Suppressor macrophage treated with lipopolysaccharide for 1 hour (primary cell): ENCODE results near the gene SENP5.

Experiments used
- DNase-seq, 3 donors: peaks; one replicate each; pipeline ENCODE4 v3.0.0-alpha.2; 2020 to 2022

The SENP5 gene

DNA sequence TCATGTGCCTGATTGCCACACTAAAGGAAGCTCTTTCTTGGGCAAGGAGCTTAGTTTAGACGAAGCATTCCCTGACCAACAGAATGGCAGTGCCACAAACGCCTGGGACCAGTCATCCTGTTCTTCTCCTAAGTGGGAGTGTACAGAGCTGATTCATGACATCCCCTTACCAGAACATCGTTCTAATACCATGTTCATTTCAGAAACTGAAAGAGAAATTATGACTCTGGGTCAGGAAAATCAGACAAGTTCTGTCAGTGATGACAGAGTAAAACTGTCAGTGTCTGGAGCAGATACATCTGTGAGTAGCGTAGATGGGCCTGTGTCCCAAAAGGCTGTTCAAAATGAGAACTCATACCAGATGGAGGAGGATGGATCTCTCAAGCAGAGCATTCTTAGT, 18.4 kb downstream of the SENP5 start:
- peak; percentile 47 to 72 (median 58) for DNase-seq

DNA sequence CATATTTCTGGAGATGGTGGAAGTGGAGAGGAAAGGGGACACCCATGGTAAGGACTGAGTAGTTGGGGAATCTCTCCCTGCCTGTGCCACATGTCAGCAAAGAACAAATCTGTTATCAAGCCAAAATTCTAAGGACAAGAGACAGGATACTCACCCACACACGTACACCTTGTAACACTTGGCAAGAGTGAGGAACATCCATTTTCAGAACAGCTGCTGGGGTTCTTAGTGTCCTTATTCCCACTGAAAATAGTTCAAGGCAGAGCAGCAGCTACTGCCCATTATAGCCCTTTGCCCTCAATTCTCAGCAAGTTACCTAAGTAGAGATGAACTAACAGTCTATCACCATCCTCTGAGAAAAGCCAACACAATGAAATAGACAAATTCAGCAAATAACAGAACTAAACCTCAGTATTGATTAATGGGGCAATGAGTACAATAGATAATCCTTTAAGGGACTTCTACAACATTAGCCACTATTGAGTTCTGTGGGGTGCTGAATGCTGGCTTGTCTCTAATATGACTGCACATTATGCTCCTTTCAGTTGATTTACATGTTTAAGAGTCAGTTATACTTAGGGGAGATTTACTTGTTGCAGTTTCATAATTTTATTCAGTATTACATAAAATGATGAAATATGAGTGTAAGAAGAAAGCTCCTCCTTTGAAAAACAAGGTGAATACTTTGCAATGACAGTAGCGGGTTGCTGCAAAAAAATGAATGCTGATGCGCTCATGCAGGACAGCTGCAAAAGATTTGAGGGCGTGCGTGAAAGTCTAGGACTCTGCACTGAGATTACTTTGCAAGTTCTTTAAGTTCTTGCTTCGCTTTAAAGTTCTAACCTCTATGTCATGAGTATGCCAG, 22.4 kb downstream of the SENP5 start:
- DNase-seq: no peak

DNA sequence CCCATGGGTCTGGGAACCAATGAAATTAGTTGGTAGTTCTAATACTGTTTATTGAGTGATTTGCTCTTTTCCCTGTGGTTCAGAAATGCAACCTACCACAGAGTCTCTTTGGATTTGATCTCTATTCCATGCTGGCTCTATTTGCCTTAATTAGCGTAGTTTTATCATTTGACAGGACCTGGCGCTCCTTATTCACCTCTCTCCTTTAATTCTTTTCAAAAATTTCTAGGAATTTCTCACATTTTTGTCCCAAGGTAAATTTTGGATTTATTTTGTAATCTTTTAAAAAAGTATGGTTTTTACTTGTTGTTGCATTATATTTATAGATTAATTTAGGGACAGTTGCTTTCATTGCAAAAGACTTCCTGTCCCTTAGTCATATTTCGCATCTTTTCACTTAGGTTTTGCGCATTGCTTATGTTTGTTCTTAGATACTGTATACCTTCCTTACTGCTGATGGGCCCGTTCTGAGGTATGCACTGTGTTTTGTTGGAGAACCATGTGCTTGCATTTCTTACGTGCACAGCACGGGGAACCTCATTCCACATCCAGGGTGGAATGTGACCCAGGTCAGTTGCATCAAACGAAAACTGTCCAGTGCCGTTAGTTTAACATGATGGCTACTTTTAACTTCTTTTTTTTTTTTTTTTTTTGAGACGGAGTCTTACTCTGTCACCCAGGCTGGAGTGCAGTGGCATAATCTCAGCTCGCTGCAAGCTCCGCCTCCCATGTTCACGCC, 27.0 kb downstream of the SENP5 start:
- no peak for DNase-seq

DNA sequence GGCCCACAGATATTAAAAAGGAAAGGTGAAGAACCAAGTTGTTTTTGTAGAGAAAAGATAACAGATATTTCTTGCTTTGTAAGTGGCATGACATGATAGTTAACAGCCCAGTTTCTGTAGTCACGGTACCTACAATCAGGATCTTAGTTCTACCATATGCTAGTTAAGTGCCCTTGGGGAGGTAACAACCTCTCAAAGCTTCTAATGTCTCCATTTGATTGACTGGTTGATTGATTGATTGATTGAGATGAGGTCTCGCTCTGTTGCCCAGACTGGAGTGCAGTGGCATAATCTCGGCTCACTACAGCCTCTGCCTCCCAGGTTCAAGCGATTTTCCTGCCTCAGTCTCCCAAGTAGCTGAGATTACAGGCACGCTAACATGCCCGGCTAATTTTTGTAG, 28.5 kb downstream of the SENP5 start:
- no peak for DNase-seq

DNA sequence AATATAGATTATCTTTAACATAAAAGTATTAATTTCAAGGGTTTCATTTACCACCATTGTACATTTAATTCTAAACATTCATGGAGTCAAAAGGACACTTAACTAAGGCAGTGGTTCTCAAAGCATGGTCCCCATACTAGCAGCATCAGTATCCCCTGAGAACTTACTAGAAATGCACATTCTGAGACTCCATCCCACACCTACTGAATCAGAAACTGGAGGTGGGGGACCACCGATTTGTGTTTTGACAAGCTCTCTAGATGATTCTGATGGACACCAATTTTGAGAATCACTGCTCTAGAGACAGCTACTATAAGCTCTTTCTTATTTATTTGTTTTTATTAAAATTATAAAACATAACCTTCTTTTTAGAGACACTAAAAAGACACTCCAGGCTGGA, 34.0 kb downstream of the SENP5 start:
- DNase-seq: no peak

DNA sequence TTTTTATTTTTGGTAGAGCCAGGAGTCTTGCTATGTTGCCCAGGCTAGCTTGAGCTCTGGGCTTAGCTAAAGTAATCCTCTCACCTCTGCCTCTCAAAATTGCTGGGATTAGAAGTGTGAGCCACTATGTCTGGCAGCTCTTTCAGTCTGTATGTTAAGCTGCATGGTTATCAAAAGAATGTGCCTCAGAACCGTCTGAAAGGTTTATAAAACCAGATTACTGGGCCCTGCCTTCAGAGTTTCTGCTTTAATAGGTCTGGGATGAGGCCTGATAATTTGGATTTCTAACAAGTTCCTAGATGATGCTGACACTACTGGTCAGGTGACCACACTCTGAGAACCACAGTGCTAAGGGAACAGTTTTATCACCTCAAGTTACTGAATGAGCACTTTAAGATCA, 34.6 kb downstream of the SENP5 start:
- no peak for DNase-seq

DNA sequence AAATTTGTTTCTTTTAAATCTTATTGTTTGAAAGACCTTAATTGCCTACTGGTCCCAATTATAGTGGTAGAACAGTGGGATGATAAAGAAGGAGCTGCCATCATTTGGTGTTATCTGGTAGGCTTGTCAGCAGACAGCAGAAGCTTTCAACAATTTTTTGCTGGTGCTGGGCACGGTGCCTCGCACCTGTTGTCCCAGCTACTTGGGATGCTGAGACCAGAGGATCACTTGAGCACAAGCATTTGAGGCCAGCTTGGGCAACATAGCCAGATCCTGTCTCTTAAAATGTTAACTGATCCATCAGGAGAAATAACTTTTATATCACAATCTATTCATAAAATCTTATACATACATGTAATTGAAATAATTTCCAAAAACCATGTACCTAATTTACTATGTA, 36.0 kb downstream of the SENP5 start:
- no peak for DNase-seq

DNA sequence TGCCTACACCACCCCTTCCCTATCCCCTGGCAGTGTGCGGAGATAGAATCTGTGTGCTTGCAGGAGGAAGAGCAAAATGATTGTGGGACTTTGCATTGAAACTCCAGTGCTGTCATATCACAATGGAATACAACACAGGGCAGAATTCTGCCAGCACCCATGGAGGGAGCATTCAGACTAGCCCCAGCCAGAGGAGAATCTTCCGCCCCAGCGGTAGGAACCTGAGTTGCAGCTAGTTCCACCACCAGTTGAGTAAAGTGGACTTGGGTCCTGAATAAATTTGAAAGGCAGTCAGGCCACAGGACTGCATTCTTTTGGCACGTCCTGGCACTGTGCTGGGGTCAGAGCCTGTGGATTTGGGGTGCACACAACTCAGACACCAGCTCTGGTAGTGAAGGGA, 47.1 kb downstream of the SENP5 start:
- DNase-seq: no peak

DNA sequence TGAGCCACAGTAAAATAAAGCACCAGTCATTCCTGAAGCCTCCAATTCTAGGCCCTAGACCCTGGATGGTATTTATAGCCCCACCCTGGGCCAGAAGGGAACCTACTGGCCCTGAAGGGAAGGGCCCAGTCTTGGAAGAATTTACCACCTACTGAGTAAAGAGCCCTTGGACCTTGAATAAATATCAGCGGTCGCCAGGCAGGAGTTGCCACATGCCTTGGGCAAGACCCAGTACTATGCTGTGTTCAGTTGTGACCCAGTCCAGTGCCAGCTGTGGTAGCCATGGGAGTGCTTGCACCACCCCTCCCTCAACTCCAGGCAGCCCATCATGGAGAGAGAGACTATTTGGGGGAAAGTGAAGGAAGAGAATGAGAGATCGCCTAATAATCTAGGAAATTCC, 47.7 kb downstream of the SENP5 start:
- DNase-seq: no peak

DNA sequence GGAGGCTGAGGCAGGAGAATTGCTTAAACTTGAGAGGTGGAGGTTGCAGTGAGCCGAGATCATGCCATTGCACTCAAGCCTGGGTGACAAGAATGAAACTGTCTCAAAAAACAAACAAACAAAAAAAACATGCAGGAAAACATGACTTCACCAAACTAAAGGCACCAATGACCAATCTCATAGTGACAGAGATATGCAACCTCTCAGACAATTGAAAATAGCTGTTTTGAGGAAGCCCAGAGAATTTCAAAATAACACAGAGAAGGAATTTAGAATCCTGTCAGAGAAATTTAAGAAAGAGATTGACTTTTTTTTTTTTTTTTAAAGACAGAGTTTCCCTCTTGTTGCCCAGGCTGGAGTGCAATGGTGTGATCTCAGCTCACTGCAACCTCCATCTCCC, 48.5 kb downstream of the SENP5 start:
- DNase-seq: peak; percentile 22 to 34 (median 22)

DNA sequence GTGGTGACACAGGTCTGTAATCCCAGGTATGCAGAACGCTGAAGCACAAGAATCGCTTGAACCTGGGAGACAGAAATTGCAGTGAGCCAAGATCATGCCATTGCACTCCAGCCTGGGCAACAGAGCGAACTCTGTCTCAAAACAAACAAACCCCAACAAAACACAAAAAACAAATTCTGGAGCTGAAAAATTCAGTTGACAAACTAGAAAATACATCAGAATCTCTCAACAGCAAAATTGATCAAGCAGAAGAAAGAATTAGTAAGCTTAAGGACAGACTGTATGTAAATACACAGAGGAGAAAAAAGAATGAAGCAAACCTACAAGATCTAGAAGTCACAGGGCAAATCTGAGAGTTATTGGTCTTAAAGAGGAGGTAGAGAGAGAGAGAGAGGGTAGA, 49.3 kb downstream of the SENP5 start:
- DNase-seq: no peak

DNA sequence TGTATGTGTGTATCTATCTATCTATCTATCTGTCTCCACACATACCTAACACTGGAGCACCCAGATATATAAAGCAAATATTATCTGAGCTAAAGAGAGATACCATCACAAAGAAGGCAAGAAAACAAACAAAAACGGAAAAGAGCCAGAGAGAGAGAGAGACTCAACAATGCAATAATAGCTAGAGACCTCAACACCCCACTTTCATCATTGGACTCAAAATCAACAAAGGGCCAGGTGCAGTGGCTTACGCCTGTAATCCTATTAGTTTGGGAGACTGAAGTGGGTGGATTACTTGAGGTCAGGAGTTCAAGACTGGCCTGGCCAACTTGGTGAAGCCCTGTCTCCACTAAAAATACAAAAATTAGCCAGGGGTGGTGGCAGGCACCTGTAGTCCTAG, 51.2 kb downstream of the SENP5 start:
- no peak for DNase-seq

DNA sequence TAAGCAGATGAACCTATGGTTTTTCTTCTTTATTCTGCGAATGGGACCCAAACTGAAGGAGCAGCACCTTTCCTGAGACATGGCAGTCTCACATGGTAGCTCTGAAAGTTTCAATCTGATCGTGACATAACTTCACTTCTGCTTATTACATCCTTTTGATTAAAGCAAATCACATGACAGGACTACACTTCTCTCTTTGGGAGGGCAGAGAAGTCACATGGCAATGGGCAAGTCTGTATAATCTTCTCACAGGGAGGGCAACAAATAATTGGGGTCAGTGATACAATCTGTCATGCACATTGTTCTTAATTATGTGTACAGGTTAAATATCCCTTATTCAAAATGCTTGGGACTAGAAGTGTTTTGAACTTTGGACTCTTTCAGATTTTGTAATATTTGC, 53.0 kb downstream of the SENP5 start:
- DNase-seq: peak; percentile 49 to 58 (median 57)

DNA sequence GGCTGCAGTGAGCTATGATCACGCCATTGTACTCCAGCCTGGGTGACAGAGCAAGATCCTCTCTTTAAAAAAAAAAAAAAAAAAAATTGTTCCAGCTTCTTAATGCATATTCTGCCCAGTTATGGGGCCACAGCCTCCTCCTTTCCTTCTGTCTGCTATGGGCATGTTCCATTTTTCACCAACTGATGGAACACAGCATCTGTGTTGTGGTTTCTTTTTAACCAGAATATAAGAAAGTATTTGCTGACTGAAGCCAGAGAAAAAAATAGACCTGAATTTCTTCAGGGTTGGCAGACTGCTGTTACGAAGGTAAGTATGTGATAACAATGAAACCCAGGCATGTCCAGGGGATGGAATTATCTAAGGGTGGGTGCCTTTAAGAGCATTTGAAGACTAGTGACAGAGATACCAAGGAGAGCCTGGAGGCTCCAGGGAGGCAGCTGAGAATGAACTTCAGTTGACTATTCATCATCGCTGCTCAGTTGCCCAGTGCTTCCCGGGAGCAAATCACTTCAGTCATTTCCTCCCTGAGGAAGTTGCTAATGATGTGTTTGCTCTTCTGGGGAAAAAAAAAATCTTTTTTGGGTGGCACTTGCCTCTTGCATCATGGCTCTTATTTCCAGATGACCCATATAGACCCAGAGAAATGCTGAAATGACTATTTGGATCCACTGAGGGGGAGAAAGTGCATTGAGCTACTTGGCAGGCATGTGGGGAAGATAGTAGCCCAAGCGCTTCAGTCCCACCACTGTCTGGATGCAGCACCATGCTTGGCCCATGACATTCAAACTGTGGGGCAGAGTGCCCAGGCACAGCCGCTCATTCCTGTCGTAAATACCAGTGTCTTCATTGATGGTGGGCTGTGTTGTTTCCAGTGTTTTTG, 60.1 kb downstream of the SENP5 start:
- DNase-seq: peak; percentile 61 to 85 (median 66)

DNA sequence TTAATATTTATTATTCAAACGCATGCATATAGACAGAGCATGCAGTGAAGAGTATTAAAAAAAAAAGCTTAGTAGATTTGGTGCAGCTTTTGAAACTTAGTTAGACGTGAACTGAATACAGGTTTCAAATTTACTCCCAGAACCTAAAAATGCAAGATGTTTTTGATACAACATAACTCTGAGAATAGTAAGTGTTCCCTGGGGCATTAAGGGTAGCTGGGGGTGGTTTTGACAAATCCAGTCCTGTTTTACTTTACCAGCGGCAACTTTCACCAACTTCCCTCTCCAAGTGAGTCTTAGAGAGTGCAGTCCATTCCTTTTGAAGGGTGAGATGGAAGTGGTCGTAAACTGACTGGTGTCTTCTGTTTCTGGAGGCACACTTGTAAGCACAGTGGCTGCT, 63.4 kb downstream of the SENP5 start:
- no peak for DNase-seq

DNA sequence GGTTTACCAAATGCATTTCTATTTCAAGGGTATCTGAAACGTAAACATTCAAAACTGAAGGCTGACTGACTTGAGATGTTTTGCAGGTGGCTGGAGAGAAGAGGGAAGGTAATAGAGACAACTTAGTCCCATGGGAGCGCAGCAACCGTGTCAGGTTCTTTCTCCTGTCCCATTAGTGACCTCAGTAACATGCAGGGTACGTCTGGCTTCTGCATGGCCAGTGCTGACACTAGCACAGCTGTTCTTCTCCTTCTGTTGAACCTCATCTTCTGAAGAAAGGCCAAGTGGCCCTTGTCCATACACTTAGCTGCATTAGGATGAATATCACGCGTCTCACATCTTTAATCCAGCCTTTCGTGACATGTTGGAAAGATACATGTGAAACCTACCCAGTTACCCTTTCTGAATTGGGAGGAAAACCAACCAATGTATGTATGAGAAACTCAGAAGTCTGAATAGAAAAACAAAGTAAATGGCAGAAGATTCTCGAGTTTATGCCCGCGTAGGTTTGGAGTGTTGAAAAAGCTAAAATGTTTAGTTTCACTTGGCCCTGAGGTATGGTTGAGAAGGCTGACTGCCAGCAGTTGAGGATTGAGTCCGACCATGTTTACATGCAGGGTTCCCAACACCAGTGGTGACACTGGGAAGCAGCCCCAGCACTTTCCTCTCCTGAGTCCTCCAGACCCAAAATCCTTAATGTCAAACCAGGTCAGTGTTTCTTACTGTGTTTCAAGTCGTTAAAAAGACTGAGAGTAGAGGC, 64.3 kb downstream of the SENP5 start:
- DNase-seq: no peak

DNA sequence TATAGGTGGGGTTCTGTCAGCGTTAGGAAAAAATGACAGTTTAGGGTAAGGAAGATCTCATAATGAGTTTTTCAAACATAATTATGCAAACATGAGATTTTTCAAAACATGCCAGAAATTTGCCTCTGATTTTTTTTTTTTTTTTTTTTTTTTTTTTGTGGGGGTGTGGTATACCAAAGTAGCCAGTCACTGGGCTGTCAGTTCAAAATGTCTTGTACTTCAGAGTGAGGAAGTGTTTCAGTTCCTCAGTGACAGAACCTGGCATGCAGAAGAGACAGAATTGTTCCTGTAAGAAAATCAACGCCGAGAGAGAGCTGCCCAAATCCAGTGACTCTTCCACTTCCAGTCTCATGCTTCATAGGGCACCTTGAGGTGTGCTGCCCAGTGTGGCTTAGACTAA, 64.9 kb downstream of the SENP5 start:
- DNase-seq: peak; percentile 31 to 49 (median 47)

DNA sequence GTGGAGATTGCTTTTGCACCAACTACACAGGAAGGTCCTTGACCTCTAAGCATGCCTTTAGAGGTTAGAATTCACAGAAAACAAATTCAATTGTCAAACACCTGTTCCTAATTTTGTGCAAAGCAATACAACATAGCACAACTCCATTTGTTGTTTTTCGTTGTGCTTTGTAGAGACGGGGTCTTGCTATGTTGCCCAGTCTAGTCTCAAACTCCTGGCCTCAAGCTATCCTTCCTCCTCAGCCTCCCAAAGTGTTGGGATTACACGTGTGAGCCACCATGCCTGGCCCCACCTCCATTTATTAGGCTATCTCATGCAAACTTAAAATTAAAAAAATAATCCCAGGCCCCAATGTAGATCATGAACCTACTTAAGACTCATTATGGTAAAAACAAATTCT, 68.6 kb downstream of the SENP5 start:
- DNase-seq: no peak

DNA sequence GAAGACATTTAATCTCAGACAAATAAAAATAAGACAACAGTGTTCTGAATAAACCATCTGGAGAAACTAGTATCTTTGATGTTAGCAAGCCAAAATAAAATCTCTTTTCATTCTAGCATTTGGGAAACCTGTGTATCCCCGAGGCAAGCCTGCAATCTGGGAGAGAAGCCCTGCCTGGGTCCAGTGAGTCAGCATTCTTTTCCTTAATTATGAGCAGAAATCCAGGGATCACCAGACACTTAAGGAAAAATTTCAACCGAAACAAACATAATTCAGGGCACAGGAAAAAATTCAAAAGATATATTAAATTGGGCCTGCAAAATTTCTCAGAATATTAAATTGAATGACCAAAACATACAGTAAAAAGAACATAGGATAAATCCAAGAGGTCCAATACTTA, 70.4 kb downstream of the SENP5 start:
- no peak for DNase-seq

DNA sequence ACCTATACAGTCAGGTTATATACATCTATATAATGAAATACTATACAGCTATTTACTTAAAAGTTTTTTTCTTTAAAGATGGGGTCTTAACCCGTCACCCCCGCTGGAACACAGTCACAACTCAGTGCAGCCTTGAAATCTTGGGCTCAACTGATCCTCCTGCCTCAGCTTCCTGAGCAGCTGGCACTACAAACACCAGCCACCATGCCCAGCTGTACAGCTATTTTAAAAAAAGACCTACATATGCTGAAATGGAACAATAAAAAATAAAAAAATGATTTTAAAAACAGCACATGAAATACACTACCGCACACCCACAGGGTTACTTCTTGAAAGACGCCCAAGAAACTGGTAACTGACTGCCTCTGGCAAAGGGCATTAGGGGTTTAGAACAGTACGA, 70.9 kb downstream of the SENP5 start:
- no peak for DNase-seq

DNA sequence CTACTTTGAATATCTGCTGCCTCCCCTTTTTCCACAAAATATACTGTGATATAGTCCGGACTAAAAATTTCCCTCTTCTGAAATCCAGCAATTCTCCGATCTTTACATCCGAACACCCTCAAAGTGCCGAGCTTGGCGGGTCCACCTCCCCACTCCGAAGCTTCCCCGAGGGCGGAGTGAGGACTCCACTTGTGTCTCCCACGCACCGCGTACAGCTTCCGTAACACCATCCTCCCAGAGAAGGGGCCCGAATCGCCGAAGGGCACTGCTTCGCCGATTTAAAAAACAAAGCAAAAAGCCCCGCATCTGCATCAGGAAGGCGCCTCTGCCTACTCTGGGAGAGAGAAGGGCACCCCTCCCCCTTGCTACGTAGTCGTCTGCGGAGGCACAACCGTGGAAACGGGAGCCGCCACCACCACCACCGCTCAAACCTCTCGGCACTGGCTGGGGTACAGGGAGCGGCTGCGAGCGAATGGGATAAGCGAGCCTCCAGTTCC, 74.1 kb downstream of the SENP5 start:
- peak; percentile 83 to 90 (median 85) for DNase-seq

DNA sequence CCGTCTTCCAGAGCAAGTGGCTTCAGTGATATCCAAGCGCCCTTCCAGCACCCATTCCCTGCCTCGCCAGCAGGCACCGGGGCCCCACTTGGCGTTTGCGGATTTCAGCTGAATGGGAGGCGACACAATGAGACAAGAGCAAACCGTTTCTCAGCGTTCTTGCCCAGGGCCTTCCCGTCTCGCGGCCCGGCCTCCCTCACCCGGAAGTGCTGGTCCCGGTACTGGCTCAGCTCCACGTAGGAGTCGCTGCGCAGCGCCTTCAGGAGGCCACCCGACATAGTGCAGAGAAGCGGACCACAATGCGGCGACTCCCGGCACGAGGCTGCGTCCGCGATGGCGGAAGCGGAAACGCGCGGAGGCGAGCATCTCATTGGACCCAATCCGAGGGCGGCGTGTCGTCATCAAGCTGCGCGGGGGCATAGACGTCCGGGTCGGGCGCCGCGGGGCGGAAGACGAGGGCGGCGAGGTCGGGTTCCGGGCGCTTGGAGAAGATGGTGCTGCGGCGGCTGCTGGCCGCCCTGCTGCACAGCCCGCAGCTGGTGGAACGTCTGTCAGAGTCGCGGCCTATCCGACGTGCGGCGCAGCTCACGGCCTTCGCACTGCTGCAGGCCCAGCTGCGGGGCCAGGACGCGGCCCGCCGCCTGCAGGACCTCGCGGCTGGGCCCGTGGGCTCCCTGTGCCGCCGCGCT, 74.7 kb downstream of the SENP5 start, which contains the start of gene NCBP2:
Gene NCBP2, minus strand, starts transcription at position 303 of the 689 bp plus-strand sequence. Its CDS starts 25 bp downstream, at position 278.
- DNase-seq: peak; percentile 100
